Measurements from ENCODE around the gene GPD1L.
A peak's percentile ranks its signal among the peaks of the same experiment; 100 is the strongest.

The GPD1L gene

DNA sequence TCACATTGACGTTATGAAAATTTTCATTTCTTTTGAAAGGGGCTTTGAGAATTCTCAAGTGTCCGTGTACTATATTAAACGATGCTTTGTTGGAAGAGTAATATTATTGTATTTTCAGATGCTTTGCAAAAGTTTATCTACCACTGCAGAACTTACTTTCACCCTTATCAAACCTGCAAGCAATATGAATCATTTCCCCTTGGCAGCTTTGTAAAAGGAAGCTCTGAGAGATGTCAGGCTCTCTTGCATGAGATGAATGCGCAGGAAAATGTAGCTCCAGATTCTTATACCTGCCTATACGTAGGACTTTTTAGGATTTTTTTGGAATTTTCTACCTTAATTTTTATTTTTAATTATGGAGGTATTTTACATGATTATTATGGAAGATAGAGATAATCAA is 34.5 kb downstream of the GPD1L start:
- DNase-seq: no peak

DNA sequence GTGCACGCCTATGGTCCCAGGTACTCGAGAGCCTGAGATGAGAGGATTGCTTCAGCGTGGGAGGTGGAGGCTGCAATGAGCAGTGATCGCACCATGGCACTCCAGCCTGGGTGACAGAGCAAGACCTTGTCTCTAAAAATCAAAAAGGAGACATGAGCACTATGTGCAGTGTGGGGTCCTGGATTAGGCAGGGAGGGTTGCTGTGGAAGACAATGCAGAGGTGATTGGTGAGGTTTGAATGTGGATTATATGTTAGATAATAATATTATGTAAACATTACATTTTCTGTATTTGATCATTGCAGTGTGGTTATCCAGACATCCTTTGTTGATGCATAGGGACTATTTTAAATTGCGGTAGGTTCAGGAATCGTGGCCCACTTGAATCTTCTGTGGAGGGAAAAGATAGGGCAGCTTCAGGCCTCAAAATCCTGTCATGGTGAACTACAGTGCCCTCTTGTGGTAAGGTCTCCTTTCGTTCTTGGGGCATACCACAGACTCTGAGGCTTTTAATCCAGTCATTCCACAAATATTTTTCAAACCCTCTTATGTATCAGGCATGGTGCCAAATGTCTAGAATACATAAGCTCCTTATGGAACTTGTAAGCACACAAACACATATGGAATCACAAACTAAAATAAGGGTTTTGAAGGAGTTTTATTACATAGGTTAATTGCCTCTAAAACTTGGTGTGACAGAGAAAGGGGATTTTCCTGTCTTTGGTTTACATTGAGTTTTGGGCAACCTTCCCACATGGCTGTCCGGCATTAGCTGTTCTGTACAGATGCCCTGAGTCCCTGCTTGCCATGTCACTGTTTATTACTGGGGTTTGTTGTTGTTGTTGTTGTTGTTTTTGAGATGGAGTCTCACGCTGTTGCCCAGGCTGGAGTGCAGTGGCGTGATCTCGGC is 37.7 kb downstream of the GPD1L start:
- DNase-seq: peak; percentile 2

DNA sequence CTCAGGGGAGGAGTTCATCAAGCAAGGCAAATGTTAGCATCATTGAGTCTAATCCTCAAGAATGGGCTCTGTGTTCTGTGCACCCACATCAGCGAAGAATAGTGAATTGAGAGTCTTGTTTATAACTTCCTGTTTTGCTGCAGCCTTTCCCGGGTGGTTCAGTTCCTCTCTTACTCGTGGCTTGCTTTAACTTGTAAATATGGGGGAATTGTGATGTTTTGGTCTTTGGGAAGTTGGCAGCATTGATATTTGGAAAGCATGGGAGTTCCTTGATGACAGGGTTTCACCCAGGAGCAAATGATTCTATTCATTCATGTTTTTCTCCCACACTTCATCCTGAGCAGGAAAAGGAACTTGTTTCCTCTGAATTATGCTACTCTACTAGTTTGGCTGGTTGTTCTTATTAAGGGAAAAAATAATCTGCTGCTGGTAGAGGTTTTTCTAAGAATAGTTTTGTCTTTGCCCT is 40.4 kb downstream of the GPD1L start:
- DNase-seq: no peak

DNA sequence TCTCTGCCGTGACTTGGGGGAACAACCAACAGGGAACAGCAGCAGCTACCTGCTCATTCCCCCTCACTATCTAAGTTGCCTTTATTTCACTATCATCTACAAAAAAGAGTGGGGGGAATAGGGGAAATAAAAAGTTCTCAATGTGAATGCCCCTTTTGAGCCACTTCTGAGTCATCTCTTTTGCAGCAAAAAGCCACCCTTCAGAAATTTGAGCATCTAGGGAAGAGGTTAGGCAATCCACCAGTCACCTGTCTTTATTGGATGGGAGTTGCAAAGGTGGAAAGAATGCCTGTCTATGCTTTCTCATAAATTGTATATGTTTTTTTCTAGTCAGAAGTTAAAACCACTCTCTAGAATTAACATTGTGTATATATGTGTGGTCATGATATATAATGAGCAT is 41.1 kb downstream of the GPD1L start:
- DNase-seq: no peak

DNA sequence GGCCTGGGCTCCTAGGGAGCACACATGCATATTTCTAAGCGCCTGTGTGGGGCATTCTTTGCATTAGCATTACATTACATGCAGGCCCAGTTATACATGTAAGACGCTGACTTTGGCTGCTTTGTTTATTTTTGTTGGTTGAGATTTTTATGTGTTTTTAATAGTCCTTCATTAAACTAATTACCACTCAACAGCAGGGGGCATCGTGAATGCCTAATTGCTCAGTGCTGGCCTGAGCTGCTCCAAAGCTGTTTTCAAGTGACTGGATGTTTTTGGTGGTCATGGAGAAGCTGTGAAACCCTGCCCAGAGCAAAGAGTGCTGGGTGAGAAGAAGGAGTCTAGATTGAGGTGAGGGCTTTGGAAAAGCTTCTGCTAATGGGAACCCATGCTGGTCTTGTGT is 41.5 kb downstream of the GPD1L start:
- DNase-seq: no peak

DNA sequence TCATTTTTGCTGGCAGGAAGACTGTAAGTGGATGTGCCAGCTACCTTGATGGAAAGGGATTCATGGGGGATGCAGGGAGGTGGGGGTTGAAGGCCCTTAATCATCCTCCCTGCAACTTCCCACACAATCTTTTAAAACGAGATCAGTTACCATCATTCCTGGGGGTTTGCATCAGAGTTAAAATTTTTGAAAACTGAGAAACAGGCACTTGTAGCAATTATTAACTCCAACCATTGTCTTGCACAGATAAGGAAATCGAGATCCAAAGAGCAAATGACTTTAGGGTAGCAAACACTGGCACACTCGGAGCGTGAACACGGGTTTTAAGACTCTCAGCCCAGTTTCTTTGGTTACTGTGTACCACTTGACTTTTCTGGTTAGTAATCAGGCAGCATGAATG is 41.9 kb downstream of the GPD1L start:
- DNase-seq: no peak

DNA sequence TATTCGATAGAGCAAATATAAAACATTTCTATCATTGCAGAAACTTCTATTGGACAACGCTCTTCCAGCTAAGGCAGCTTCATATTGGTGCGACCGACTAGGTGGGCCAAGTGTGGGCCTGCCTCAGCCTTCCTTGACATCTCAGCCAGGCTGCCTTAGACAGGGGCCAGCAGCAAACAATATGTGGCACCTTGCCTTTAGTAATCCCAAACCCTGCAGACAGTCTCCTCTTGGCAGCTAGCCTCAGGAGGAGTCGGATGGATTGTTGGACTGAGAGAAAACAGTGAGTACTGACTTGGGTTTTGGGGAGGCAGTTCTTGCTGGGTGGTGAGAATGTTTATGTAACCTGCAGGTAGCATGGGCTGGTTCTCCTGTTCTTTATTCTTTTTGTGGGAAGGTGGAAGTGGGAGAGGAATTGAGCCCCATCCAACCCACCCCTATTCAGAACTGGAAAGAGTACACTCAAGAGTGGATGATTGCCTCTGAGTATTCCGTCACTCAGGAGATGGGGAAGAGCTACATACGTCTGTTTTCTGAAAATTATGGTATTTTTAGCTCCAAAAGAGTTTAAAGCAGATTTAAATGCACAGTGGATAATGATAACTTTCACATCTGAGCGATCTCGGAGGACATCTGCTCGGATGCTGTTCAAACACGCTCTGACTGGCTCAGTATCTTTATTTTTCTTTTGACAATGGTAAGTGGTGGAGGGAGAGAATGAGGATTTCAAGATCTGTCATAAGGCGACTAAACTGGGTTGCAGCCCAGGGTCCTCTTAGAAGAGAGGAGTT is 47.2 kb downstream of the GPD1L start:
- DNase-seq: no peak

DNA sequence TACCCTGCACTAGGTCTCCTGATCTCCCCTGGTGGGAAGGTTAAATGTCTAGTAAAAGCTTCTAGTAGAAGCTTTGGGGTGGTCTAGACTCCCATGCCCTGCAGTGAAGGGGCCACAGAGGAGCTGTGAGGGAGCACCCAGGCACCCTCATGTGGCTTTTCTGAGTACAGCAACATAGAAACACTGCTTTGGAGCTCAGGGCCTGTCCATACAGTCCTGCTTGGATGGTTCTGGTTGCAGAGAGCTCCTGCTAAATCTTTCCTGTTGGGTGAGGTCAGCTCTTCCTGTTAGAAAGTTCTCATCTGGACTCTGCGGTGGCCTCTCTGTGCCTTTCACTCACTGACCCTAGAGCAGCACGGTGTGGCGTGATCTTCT is 47.8 kb downstream of the GPD1L start:
- DNase-seq: no peak

DNA sequence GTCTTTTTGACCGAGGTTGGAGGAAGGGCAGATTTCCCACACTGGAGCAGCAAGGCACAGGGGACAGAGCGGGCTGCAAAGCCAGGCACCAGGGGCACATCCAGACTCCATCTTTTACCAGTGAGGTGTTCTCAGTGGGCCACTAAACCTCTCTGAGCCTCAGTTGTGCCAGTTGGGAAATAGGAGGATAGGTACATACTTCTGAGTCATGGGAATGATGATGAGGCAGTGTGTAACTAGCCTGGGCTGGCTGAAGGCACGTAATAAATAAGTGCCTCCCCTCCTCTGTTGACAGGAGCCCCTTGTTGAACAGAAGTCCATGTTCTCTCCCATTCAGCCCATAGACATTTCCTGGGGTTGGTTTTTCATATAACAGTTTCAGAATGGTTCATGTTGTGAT is 48.7 kb downstream of the GPD1L start:
- DNase-seq: no peak

DNA sequence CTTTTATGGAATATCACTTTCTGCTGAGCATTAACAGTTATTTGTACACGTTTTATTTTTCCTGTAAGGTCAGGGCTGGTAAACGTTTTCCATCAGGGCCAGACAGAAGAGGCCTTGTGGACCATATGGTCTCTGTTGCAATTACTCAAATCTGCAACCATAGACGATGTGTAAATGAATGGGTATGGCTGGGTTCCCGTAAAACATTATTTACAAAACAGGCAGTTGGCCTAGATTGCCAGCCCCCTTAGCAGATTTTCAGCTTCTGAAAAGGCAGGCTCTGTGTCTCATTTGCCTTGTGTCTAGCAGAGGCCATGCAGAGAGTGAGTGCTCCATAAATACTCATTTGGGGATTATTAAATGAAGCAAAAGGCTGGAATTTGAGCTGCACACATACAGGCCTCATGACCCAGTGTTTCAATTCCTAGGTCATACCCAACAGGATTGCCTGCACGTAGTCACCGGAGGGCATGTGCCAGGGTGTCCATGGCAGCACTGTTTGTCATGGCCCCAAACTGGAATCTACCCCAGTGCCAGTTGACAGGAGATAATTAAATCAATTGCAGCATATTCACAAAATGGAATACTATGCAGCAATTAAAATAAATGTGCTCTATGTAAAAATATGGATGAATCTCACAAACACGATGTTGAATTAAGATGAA is 51.3 kb downstream of the GPD1L start:
- DNase-seq: no peak

DNA sequence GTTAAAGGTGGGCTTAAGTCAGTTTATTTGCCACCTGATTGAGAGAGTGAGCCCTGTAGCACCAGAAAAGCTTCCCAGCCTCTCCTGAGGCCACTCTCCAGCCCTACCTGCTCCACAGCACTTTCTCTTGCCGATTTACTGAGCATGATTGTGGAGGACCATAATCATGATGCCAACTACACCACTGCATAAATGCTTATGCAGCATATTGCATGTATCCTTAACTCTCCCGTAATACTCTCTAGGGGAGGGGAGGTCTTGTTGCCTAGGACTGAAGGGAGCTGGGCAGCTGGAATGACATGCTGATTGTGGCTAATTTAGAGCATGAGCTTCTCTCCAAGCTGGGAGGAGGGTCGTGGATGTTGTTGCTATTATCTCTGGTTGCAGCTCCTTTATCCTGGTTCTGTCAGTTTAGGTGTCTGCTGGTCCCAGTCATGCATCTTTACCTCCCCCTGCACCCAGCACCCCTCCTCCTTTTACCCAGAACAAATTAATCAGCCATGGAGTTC is 54.3 kb downstream of the GPD1L start:
- no peak for DNase-seq

DNA sequence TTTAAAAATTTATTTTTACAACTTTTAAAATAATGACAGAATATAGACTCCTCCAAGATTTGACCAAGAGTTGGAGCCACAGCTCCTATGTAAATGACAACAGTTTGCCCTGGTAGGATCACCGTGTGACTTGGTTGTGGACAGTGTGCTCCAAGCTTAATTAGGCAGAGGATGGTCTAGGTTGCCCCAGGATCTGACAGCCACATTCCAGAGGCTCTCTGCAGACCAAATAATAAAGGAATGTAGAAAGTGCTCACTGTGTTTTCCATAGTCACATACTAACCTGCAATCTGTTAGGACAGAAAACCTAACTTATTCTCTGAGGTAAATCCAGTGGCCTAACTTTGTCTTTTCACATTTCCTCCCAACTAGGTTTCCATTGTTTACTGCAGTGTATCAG is 59.0 kb downstream of the GPD1L start:
- DNase-seq: no peak

DNA sequence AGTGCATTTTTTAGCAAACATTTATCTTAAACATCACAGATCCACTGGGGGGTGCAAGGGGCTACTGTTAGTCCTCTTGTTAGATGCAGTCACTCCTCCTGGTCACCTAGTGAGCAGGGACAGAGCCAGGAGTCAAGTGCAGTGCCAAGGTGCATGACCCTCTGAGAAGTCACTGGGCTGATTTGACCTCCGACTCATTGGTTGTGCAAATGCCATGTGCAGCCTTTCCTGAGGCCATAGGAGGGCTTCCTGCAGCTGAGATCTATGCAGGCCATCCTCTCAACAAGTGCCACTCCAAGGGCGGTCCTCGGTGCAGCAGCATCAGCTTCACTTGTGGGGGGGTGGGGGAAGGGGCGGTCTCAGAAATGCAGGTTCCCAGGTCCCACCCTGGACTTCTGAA is 60.2 kb downstream of the GPD1L start:
- no peak for DNase-seq

DNA sequence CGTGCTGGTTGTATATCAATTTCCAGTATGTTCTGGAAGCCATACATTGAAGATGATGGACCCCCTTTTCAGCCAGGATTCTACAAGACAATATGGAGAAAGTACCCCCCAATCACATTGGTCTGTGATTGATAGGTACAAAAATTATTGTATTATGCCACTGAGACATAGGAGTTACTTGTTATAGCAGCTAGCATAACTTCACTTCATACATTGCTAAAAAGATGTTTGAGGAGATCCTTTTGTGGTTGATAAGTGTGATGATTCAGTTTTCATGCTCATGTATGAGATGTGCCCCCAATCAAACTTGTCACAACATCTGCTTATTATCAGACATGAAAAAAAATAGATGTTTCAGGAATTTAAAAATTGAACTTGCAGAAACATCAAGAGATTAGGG is 66.0 kb downstream of the GPD1L start:
- no peak for DNase-seq

DNA sequence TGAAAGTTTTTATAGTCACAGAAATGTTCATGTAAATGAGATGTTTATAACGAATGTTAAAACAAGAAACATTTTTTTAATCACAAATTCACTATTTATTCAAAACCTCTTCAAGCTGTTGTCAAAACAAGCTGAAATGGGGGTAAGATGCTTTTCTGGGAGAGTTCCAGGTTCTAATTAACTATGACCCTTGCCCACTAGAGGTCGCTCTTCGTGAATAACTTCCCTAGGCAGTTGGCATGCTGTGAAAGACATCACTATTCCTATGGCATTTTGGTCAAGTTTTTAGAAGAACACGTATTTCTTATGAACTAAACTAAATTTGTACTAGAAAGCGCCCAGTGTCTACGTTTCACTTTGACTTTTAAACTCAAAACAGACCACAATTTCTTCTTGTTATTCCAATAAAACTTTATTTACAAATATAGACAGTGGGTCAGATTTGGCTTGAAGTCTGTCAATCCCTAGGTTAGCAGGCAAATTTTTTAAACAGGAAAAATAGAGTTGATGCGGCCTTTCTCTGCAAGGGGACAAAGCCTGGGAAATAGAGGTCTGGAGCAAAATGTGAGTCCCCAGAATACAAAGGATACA is 69.3 kb downstream of the GPD1L start:
- no peak for DNase-seq

DNA sequence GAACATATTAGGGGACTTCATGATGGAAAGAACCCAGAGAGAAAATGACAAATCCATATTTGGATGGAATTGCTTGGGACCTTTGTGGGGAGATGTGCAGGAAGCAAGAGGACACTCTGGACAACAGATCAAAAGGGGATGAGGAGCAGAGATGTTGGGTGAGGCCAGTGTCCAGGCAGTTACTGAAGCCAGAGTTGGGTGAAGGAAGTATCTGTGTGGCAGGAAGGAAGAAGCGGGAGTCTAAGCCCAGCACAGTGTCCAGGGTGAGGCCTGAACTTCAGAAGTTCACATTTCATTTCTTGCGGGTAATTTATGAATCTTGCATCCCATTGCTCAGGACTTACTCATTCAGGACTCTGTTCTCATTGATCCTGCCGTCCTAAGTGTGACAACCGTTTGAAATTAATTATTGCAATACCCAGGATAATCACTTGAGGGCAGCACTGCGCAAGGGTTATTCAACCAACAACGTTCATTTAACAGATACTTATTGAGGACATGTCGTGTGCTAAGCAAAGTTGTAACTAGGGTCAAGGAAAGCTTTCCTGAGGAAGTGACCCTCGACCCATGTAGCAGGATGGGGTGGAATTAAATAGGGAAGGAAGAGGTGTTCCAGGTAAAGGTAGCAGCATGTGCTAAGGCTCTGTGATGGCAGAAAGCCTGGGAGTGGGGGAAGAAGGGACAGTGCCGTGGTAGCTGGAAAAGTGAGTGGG is 70.7 kb downstream of the GPD1L start:
- no peak for DNase-seq

DNA sequence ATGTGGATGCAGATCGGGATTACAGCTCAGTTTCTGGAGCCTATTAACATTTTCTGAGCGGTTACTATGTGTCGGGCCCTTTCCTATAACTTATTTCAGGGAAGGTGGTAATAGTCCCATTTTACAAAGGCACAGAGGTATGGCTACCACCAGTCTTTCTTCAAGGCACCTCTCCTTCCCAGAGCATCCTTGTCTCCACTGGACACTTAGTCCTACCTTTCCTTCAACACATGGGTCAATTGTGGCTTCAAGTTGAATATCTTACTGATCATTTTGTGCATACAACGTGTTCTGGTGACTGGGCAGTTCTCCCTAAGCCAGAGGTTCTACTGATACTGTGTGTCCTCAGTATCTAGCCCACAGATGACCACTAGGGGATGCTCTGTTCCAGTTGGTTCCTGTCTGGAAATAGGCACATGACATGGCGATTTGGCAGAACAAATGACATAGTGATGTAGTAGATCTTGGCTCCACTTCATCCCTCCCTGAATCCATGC is 71.3 kb downstream of the GPD1L start:
- no peak for DNase-seq

DNA sequence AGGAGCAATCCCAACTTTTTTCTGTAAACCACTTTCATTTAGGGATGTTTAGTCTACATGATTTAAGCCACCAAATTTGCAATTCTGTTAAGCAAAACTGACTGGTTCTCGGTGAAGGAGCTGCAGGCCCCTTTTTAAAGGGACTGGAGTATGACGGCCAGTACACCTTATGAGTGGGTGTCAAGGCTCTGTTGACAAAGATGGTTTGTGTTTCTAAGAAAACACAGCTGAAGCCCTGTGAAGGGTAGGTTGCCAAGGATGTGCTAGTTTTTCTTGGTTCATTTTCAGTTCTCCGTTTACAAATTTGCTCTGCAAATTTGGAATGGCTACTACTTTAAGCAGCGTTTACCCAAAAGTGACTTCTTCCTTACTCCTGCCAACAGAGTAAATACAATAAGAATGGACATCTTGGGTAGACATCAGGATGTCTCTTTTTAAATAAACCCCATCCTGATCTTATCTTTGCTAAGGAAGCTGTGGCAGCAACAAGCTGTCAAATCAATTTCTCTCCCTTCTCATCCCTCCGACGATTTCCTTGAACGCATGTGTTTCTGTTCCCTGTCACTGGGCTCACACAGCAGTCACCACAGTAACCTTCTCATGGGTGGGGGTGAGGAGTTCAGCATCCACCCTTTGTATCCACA is 73.8 kb downstream of the GPD1L start:
- no peak for DNase-seq

DNA sequence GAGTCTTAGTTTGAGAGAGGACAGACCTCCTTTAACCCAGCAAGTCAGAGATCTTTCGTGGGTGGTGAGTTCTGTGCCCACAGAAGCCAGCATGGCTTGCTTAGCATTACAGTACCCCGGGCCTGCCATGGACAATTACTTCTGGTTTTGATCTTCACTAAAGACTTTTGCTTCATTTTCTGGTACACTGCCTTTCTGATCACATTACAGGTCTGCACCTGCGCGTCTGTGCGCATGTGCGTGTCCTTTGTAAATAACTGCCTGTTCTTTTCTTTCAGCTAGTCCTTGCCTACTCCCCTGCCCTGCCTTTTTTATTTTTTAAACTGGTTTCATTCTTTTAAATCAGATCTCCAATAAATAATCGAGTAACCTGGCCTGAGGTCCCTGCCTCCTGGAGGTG is 74.9 kb downstream of the GPD1L start:
- no peak for DNase-seq

DNA sequence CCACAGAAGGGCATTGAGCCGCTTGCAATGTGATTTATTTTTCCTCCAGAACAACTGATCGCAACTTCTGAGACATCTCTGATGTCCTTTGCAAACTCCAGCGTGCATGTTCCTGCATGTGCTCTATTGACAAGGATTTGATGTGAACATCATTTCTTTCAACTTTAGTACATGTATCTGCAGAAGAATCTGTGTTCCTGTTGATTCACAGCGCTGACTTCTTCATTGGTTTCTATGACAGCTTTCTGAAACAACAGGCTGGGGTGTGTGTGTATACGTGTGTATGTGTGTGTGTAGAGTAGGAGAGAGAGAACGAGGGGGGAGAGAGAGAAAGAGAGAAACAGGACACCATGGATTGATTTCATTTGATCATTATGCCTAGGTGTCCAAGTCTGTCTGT is 75.4 kb downstream of the GPD1L start:
- DNase-seq: no peak

DNA sequence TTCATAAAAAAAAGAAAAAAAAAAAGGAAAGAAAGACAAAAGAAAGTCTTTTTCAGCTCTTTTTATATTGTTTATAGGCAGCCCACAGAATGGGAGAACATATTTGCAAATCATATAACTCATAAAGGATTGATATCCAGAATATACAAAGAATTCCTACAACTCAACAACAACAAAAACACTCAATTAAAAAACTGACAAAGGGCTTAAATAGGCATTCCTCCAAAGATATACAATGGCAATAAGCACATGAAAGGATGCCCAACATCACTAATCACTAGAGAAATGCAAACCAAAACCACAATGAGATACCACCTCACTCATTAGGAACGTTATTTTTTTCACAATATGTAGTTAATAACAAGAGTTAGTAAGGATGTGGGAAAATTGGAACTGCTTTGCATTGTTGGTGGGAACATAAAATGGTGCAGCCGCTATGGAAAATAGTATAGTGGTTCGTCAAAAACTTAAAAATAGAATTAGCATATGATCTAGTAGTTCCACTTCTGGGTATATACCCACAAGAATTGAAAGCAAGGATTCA is 77.8 kb downstream of the GPD1L start:
- no peak for DNase-seq

Data from NCI-H1436 treated with DMSO at 0.1 percent for 48 hours (cell line).